HepG2 (cell line): ENCODE data around the gene PATL1. TPM values are rescaled to one million over a fixed set of nuclear protein-coding genes. Genes with fewer than 3 reads are reported as not detected.

Experiments
- ELF4 ChIP-seq: sonication (generic); formaldehyde crosslinking; IDR thresholded peaks from 2 replicates; pipeline ENCODE4 v1.5.0; 2020; ENCODE audit warnings: missing genetic modification reagents, mild to moderate bottlenecking, moderate library complexity, borderline replicate concordance
- HOXA7 ChIP-seq: sonication (generic); formaldehyde crosslinking; IDR thresholded peaks from 2 replicates; pipeline ENCODE4 v1.8.1; 2022; ENCODE audit warnings: mild to moderate bottlenecking, missing genetic modification reagents, moderate library complexity
- KAT7 ChIP-seq: IDR thresholded peaks from 2 replicates; pipeline ENCODE4 v1.6.1; 2018; ENCODE audit warnings: borderline replicate concordance, missing compliant biosample characterization
- KAT8 ChIP-seq: IDR thresholded peaks from 2 replicates; pipeline ENCODE4 v1.6.1; 2016; ENCODE audit warnings: missing genetic modification reagents, missing compliant biosample characterization
- RFXAP ChIP-seq: sonication (generic); formaldehyde crosslinking; IDR thresholded peaks from 2 replicates; pipeline ENCODE4 v1.4.0; 2020; ENCODE audit warnings: missing genetic modification reagents, borderline replicate concordance
- U2AF1 ChIP-seq: fragments of 200-400 bp; formaldehyde crosslinking; optimal IDR thresholded peaks from 2 replicates; pipeline ENCODE3; 2017; ENCODE audit warnings: mild to moderate bottlenecking, low read depth, low read length
- XBP1 ChIP-seq: sonication (generic); formaldehyde crosslinking; IDR thresholded peaks from 2 replicates; pipeline ENCODE4 v1.5.0; 2020; ENCODE audit warnings: missing genetic modification reagents
- YY1 ChIP-seq: IDR thresholded peaks from 2 replicates; pipeline ENCODE4 v1.6.1; 2011; ENCODE audit warnings: low read length, low read depth, moderate library complexity, mild to moderate bottlenecking; ENCODE audit not compliant: insufficient read depth, insufficient replicate concordance
- ZFP37 ChIP-seq: sonication (generic); formaldehyde crosslinking; IDR thresholded peaks from 2 replicates; pipeline ENCODE4 v1.4.0; 2020; ENCODE audit warnings: missing genetic modification reagents, borderline replicate concordance
- ZNF766 ChIP-seq: sonication (generic); formaldehyde crosslinking; IDR thresholded peaks from 2 replicates; pipeline ENCODE4 v1.5.0; 2020; ENCODE audit warnings: missing genetic modification reagents, borderline replicate concordance
- ZNF772 ChIP-seq: sonication (generic); formaldehyde crosslinking; IDR thresholded peaks from 2 replicates; pipeline ENCODE4 v1.5.0; 2020; ENCODE audit warnings: mild to moderate bottlenecking, missing genetic modification reagents
- polyA plus RNA-seq, 8 experiments: library from polyadenylated mRNA; depleted of rRNA in 3 of 8; stranded (reverse) in 7 of 8; unstranded in 1 of 8; fragments of >200 nt; fragmentation: Illumina TruSeq in 4 of 8; extraction: Trizol in 4 of 8; gene quantifications; 2 replicates each; pipeline versions ENCODE4 v1.2.1 to v1.2.3, GENCODE V29; 2011 to 2016; ENCODE audit warnings: low read depth in 4 of 8, missing spikeins in 1 of 8, mixed read lengths in 1 of 8; ENCODE audit not compliant: insufficient read depth in 1 of 8
- total RNA-seq, 5 experiments: library from RNA; depleted of rRNA; stranded (reverse); fragments of >200 nt; fragmentation: Illumina TruSeq; extraction: Trizol; gene quantifications; 2 replicates each; pipeline ENCODE4 v1.2.3, GENCODE V29; 2016; ENCODE audit warnings: low read depth in 1 of 5
- TF ChIP-seq, protein P1 (sequence below): IDR thresholded peaks from 2 replicates; pipeline ENCODE4 v1.6.1; 2016; ENCODE audit warnings: control low read depth
- TF ChIP-seq, protein P2 (sequence below): sonication (generic); formaldehyde crosslinking; IDR thresholded peaks from 2 replicates; pipeline ENCODE4 v1.5.0; 2020; ENCODE audit warnings: mild to moderate bottlenecking, missing genetic modification reagents, moderate library complexity
- TF ChIP-seq, protein P3 (sequence below): sonication (generic); formaldehyde crosslinking; IDR thresholded peaks from 2 replicates; pipeline ENCODE4 v1.5.0; 2020; ENCODE audit warnings: missing genetic modification reagents, mild to moderate bottlenecking, borderline replicate concordance
- TF ChIP-seq, protein P4 (sequence below): sonication (generic); formaldehyde crosslinking; IDR thresholded peaks from 2 replicates; pipeline ENCODE4 v1.4.0; 2020; ENCODE audit warnings: missing genetic modification reagents, mild to moderate bottlenecking, borderline replicate concordance
- TF ChIP-seq, protein P5 (sequence below): IDR thresholded peaks from 2 replicates; pipeline ENCODE4 v1.6.1; 2016; ENCODE audit warnings: low read depth, missing genetic modification reagents, missing compliant biosample characterization

Gene PATL1
- total and polyA plus RNA-seq, 2 of the 13 experiments (the other 11 are each of a cell fraction or from before 2014, with no cell fraction given), result 12.9 to 26.8 TPM

DNA sequence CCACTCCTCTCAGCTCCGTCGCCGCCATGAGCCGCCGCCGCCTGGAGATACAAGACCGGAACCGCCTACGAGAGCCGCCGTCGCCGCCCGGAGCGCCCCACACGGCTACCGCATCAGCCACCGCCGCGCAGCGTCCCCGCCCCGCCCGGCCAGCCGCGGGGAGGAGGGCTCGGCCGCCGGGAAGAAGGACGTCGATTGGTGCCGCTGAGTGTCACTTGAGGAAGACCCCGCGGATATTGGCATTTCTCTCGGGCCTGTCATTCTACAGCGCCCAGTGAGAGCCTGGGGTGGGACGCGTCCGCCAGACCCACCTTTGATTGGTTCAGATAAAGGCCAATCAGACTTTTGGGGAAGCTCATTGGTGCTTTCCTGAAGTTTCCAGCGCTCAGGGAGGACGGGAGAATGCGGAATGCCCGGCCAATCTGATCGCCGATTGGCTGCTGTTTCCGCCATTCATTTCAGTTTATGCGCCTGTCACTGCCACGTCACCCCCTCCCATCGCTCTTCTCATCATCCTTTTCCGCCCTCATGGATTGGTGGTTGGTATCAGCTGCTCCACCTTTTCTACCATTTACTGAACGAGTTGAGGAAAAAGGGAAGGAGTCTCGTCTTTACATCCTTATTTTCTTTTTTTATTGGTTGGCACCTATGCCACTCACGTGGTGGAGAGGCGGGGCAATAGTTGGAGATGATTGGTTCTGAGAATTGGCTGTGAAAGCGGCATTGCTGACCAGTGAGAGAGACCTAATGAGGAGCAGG is 53.0 kb downstream of the PATL1 start, which contains the start of gene OSBP (continued):
- TF ChIP-seq, protein P1, sequence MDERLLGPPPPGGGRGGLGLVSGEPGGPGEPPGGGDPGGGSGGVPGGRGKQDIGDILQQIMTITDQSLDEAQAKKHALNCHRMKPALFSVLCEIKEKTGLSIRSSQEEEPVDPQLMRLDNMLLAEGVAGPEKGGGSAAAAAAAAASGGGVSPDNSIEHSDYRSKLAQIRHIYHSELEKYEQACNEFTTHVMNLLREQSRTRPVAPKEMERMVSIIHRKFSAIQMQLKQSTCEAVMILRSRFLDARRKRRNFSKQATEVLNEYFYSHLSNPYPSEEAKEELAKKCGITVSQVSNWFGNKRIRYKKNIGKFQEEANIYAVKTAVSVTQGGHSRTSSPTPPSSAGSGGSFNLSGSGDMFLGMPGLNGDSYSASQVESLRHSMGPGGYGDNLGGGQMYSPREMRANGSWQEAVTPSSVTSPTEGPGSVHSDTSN (CRISPR knock-in tag), result peak; percentile 96
- peak; percentile 95 for TF ChIP-seq RFXAP (CRISPR knock-in tag)
- peak; percentile 50; the same call in 1 of the 2 replicates for TF ChIP-seq KAT8 (CRISPR knock-in tag)
- TF ChIP-seq YY1, result peak; percentile 87
- peak; percentile 97 for TF ChIP-seq XBP1 (CRISPR knock-in tag)
- TF ChIP-seq, protein P2, sequence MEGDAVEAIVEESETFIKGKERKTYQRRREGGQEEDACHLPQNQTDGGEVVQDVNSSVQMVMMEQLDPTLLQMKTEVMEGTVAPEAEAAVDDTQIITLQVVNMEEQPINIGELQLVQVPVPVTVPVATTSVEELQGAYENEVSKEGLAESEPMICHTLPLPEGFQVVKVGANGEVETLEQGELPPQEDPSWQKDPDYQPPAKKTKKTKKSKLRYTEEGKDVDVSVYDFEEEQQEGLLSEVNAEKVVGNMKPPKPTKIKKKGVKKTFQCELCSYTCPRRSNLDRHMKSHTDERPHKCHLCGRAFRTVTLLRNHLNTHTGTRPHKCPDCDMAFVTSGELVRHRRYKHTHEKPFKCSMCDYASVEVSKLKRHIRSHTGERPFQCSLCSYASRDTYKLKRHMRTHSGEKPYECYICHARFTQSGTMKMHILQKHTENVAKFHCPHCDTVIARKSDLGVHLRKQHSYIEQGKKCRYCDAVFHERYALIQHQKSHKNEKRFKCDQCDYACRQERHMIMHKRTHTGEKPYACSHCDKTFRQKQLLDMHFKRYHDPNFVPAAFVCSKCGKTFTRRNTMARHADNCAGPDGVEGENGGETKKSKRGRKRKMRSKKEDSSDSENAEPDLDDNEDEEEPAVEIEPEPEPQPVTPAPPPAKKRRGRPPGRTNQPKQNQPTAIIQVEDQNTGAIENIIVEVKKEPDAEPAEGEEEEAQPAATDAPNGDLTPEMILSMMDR, result no peak
- no peak for TF ChIP-seq ELF4 (CRISPR knock-in tag)
- no peak for TF ChIP-seq ZNF766
- no peak for TF ChIP-seq ZNF772 (CRISPR knock-in tag)
- TF ChIP-seq, protein P3, sequence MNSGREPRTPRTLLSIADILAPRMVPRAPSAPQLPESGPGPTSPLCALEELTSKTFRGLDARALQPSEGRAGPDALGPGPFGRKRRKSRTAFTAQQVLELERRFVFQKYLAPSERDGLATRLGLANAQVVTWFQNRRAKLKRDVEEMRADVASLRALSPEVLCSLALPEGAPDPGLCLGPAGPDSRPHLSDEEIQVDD (CRISPR knock-in tag), result 0 out of 2 replicates have a peak, but pooled peaks have one; percentile 49
- no peak for TF ChIP-seq U2AF1
- TF ChIP-seq ZFP37 (CRISPR knock-in tag), result no peak
- TF ChIP-seq, protein P4, sequence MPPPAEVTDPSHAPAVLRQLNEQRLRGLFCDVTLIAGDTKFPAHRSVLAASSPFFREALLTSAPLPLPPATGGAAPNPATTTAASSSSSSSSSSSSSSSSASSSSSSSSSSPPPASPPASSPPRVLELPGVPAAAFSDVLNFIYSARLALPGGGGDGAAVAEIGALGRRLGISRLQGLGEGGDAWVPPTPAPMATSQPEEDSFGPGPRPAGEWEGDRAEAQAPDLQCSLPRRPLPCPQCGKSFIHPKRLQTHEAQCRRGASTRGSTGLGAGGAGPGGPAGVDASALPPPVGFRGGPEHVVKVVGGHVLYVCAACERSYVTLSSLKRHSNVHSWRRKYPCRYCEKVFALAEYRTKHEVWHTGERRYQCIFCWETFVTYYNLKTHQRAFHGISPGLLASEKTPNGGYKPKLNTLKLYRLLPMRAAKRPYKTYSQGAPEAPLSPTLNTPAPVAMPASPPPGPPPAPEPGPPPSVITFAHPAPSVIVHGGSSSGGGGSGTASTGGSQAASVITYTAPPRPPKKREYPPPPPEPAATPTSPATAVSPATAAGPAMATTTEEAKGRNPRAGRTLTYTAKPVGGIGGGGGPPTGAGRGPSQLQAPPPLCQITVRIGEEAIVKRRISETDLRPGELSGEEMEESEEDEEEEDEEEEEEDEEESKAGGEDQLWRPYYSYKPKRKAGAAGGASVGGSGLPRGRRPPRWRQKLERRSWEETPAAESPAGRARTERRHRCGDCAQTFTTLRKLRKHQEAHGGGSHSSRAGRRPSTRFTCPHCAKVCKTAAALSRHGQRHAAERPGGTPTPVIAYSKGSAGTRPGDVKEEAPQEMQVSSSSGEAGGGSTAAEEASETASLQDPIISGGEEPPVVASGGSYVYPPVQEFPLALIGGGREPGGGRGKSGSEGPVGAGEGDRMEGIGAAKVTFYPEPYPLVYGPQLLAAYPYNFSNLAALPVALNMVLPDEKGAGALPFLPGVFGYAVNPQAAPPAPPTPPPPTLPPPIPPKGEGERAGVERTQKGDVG (CRISPR knock-in tag), result no peak
- no peak for TF ChIP-seq HOXA7 (CRISPR knock-in tag)
- TF ChIP-seq, protein P5, sequence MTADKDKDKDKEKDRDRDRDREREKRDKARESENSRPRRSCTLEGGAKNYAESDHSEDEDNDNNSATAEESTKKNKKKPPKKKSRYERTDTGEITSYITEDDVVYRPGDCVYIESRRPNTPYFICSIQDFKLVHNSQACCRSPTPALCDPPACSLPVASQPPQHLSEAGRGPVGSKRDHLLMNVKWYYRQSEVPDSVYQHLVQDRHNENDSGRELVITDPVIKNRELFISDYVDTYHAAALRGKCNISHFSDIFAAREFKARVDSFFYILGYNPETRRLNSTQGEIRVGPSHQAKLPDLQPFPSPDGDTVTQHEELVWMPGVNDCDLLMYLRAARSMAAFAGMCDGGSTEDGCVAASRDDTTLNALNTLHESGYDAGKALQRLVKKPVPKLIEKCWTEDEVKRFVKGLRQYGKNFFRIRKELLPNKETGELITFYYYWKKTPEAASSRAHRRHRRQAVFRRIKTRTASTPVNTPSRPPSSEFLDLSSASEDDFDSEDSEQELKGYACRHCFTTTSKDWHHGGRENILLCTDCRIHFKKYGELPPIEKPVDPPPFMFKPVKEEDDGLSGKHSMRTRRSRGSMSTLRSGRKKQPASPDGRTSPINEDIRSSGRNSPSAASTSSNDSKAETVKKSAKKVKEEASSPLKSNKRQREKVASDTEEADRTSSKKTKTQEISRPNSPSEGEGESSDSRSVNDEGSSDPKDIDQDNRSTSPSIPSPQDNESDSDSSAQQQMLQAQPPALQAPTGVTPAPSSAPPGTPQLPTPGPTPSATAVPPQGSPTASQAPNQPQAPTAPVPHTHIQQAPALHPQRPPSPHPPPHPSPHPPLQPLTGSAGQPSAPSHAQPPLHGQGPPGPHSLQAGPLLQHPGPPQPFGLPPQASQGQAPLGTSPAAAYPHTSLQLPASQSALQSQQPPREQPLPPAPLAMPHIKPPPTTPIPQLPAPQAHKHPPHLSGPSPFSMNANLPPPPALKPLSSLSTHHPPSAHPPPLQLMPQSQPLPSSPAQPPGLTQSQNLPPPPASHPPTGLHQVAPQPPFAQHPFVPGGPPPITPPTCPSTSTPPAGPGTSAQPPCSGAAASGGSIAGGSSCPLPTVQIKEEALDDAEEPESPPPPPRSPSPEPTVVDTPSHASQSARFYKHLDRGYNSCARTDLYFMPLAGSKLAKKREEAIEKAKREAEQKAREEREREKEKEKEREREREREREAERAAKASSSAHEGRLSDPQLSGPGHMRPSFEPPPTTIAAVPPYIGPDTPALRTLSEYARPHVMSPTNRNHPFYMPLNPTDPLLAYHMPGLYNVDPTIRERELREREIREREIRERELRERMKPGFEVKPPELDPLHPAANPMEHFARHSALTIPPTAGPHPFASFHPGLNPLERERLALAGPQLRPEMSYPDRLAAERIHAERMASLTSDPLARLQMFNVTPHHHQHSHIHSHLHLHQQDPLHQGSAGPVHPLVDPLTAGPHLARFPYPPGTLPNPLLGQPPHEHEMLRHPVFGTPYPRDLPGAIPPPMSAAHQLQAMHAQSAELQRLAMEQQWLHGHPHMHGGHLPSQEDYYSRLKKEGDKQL, result no peak
- peak; percentile 54; the same call in 1 of the 2 replicates for TF ChIP-seq KAT7 (CRISPR knock-in tag)
